AG09319 (cell line): ENCODE results near the gene YARS1.

Experiments used
- DNase-seq: peaks from one replicate; pipeline ENCODE4 v3.0.0-alpha.2; 2010; ENCODE audit warnings: low read depth; ENCODE audit errors: extremely low read depth
- TF ChIP-seq, protein P1 (sequence below): IDR thresholded peaks from 2 replicates; pipeline ENCODE4 v1.5.1; 2011; ENCODE audit warnings: low read depth, mild to moderate bottlenecking, inconsistent platforms, low read length, moderate library complexity

YARS1 gene

DNA sequence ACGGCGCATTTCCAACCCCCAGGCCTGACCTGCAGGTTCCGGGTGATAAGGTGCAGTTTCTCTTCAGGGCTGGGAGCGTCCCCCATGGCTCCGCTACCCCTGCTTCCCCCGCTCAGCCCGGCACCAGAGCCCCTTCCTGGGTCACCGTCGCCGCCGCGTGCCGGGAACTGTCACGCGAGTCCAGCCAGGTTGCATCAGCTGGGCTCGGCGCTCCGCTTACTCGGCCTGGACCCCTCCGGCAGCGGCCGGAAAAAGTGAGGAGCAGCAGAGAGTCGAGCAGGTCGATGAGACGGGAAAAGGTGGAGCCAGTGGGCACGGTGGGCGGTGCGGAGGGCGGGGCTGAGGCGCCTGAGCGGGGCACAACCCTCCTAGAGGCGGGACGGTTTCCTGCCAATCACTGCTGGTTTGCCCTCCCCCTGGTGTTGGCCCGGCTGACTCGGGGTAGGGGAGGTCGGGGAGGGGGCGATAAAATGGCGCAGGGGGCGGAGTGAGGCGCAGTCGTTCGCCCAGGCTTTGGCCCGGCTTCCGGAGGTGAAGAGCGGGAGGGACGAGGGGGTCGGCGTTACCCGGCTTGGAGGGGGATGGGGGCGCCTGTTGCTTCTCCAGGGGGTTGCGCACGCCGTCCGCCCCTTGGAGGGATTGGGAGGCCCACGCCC is at the start of gene YARS1, which contains the start of gene S100PBP:
YARS1 (minus strand) TSS at position 200 of the 656 bp plus-strand sequence; CDS start at position 86, 114 bp downstream.
S100PBP (plus strand) TSS at position 495 of the 656 bp plus-strand sequence. CDS start 8,447 bp downstream, outside the sequence.
- TF ChIP-seq, protein P1, sequence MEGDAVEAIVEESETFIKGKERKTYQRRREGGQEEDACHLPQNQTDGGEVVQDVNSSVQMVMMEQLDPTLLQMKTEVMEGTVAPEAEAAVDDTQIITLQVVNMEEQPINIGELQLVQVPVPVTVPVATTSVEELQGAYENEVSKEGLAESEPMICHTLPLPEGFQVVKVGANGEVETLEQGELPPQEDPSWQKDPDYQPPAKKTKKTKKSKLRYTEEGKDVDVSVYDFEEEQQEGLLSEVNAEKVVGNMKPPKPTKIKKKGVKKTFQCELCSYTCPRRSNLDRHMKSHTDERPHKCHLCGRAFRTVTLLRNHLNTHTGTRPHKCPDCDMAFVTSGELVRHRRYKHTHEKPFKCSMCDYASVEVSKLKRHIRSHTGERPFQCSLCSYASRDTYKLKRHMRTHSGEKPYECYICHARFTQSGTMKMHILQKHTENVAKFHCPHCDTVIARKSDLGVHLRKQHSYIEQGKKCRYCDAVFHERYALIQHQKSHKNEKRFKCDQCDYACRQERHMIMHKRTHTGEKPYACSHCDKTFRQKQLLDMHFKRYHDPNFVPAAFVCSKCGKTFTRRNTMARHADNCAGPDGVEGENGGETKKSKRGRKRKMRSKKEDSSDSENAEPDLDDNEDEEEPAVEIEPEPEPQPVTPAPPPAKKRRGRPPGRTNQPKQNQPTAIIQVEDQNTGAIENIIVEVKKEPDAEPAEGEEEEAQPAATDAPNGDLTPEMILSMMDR: no peak

DNA sequence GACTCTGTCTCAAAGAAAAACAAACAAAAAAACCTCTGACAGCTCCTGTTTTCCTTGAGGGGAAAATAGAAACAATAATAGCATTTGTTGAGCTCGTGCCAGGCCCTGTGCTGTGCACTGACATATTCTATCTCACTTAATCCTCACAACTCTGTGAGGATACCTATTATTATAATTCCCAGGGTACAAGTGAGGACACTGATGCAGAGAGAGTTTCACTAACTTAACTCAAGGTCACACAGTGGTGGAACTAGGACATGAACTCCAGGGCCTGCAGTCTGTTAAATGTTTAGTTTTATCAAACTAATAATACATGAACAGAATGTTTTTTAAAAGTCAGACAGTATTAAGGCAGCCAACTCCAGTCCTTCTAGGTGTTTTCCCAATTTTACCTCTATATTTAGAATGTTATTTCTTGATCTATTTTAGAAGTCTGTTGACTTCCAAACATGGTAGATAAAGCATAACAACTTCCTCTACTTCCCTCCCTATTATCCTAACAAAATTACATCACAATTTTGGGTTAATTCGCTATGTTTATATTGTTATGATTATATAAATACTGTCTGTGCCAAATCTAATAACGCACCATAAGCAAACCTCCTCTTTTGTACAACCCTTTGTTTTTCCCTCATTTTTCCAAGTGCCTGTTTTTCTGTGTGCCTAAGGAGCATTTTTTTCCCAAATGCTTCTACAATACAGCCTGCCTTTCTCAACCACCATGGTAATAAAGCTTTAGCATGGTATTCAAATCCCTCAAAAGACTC is 48.7 kb upstream of the YARS1 start:
- TF ChIP-seq, protein P1: no peak

More for the DNA sequence above, at the start of gene YARS1, which contains the start of gene S100PBP:
- peak; percentile 97 for DNase-seq

DNA sequence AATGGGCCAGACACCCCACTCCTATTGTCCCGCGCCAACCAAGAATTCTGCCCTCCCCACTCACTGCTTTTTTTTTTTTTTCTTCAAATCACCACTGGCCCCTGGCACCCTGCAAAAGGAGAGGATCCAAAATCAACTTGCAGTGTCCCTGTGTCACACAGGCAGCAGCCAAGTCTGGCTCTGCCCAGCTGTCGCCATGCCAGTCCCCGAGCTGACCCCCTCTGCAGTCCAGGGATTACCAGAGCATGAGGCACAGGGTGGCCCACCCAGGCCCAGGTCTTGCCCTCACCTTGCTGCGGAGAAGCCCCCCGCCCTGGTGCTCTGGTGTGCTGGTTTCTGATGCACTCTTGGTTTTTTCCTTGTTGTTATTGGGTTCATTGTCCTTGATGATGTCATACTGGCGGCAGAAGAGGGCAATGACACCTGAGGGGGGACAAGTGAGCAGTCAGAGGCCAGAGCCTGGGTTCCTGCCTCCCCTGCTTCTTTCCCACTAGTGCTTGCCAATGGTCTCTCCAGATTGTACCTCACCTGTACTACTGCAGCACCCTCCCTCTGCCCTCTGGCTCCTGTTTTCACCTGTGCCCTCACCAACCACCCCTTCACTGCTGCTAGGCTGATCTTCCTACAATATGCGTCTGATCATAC is 47.3 kb upstream of the YARS1 start:
- TF ChIP-seq, protein P1: no peak
- no peak for DNase-seq

More for the DNA sequence above, 48.7 kb upstream of the YARS1 start:
- no peak for DNase-seq

DNA sequence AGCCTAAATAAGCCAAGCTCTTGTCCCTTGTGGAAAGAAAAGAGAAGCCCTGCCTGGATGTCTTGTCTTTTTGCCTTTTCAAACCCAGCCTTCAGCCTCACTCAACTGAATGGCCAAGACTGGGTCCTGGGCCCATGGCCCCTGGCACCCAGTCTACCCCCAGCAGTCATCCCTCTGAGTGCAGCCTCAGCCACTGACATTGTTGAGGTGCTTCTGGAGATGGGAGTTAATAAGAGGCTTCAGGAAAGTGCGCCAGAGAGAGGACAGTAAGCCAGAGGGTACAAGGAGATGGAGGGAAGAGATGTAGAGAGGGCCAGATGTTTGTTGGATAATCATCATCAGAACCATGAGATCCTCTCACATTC is 46.7 kb upstream of the YARS1 start:
- TF ChIP-seq, protein P1: no peak
- no peak for DNase-seq

DNA sequence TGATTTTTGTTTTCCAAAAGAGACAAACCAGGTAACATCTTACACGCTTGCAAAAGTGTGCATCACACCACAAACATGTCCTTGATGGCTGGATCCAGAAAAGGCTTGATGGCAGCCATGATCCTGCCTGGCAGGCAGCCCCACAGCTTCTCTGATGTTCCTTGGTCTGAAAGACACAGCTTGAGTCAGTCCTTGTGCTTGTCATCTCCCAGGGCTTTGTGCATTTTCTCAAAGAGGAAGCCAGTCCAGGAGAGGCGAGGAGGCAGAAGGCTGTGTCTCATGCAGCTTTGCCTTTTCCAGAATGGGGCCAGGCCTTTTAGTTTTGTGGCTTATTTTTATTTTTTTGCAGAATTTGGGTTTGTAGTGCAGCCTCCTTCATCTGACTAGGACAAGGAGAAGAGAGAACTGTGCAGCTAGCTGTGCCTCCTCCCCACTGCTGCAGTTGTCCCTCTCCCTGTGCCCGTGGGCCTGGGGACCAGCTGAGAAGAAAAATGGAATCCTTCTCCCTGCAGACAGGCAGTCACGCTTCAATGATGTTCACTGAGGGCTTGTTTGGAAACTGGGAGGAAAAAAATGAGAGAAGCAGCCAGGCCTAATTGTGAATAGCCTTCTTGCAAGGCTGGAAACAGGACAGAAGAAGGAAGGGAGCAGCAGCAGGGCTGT is 46.2 kb upstream of the YARS1 start:
- DNase-seq: no peak

DNA sequence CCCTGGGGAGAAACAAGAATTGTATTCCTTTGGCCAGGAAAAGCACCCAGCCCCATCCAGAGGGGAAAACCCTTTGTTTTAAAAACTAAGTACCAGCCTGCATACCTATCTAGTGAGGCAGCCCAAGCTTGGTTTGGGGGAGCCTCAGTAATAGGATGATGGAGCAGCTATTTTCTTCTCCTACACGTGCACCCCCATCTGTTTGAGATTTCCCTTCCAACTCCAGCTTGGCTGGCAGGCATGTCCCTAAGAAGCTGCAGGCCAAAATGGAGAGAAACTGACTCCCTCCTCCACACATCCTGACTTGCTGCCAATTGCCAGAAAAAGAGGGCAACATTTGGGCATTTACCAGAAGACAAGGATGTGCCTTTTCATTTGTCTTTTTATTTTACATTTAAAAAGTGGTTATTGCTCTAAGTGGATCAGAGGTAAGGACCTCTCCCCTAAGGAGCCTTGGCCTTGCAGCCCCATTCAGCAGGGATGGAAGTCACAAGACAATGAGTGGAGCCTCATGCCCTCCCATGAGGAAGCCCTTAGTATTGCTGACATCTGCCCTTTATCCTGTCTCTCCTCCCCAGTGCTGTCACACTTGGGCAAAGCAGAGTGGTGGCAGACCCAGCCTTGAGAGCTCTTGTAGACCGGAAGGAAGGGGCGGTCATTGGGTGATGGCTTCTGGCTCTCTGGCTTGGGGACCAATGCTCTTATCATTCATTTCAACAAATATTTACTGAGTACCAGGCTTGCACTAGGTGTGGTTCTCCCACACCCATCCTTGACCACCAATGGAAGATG is 44.9 kb upstream of the YARS1 start:
- DNase-seq: no peak
- TF ChIP-seq, protein P1: no peak

More for the DNA sequence above, 46.2 kb upstream of the YARS1 start:
- TF ChIP-seq, protein P1: no peak
